ENCODE results near the gene KRTCAP2. TPM values are rescaled to one million over a fixed set of nuclear protein-coding genes. Genes with fewer than 3 reads are reported as not detected.
"Not testable (repeated sequence)": the region's sequence is repeated elsewhere in the genome, so short reads cannot be mapped to it uniquely, and the experiment has no call there.

Gene KRTCAP2
- polyA plus RNA-seq, 2 donors = 161 to 260 TPM

GRCh38 chr1:155200920-155201319, 27.8 kb upstream of the KRTCAP2 start:
- H3K27ac ChIP-seq (ENCODE audit: low read depth in 2 of 2, low read length in 1 of 2) = no peak overlapping the region
- H3K4me1 ChIP-seq (ENCODE audit: control insufficient read depth in 2 of 2, insufficient read depth in 2 of 2, low read length in 1 of 2) = no peaks in the 10 kb centered on the region
- H3K36me3 ChIP-seq (ENCODE audit: control insufficient read depth in 2 of 2, insufficient read depth in 2 of 2, low read length in 1 of 2) = peaks cover 0 to 25% of the 10 kb centered on the region in 2 donors
- H3K4me3 ChIP-seq (ENCODE audit: low read depth in 1 of 2, low read length in 2 of 2) = no peak overlapping the region
- H3K27me3 ChIP-seq (ENCODE audit: control insufficient read depth in 1 of 2, insufficient read depth in 2 of 2, low read length in 2 of 2) = no peaks in the 10 kb centered on the region
- 89 to 90% methylated on average over 5 of the region's 5 CpGs for WGBS, 2 donors
- no peaks in the 10 kb centered on the region for H3K9me3 ChIP-seq (ENCODE audit: control insufficient read depth in 2 of 2, insufficient read depth in 1 of 2, low read depth in 1 of 2, low read length in 1 of 2)

GRCh38 chr1:155199792-155200191, 26.7 kb upstream of the KRTCAP2 start:
- Histone ChIP-seq H3K27me3 (ENCODE audit: control insufficient read depth in 1 of 2, insufficient read depth in 2 of 2, low read length in 2 of 2) (no peaks in the 10 kb centered on the region), H3K27ac (ENCODE audit: low read depth in 2 of 2, low read length in 1 of 2) (no peak overlapping the region), H3K9me3 (ENCODE audit: control insufficient read depth in 2 of 2, insufficient read depth in 1 of 2, low read depth in 1 of 2, low read length in 1 of 2) (no peaks in the 10 kb centered on the region), H3K4me1 (ENCODE audit: control insufficient read depth in 2 of 2, insufficient read depth in 2 of 2, low read length in 1 of 2) (peaks cover 2 to 3% of the 10 kb centered on the region in 2 donors), H3K4me3 (ENCODE audit: low read depth in 1 of 2, low read length in 2 of 2) (no peak overlapping the region), H3K36me3 (ENCODE audit: control insufficient read depth in 2 of 2, insufficient read depth in 2 of 2, low read length in 1 of 2) (peaks cover 0 to 23% of the 10 kb centered on the region in 2 donors)
- WGBS, 2 donors = 82 to 91% methylated on average over 4 of the region's 4 CpGs

GRCh38 chr1:155198547-155198906, 25.4 kb upstream of the KRTCAP2 start:
- peaks cover 2 to 12% of the 10 kb centered on the region in 2 donors for H3K4me1 ChIP-seq (ENCODE audit: control insufficient read depth in 2 of 2, insufficient read depth in 2 of 2, low read length in 1 of 2)
- H3K36me3 ChIP-seq (ENCODE audit: control insufficient read depth in 2 of 2, insufficient read depth in 2 of 2, low read length in 1 of 2) = peaks cover 0 to 23% of the 10 kb centered on the region in 2 donors
- H3K9me3 ChIP-seq (ENCODE audit: control insufficient read depth in 2 of 2, insufficient read depth in 1 of 2, low read depth in 1 of 2, low read length in 1 of 2) = no peaks in the 10 kb centered on the region
- no peak overlapping the region for H3K27ac ChIP-seq (ENCODE audit: low read depth in 2 of 2, low read length in 1 of 2)
- 97 to 99% methylated on average over 3 of the region's 3 CpGs for WGBS, 2 donors
- H3K27me3 ChIP-seq (ENCODE audit: control insufficient read depth in 1 of 2, insufficient read depth in 2 of 2, low read length in 2 of 2) = no peaks in the 10 kb centered on the region
- H3K4me3 ChIP-seq (ENCODE audit: low read depth in 1 of 2, low read length in 2 of 2) = no peak overlapping the region

GRCh38 chr1:155197901-155198546, 24.9 kb upstream of the KRTCAP2 start:
- no peak overlapping the region for H3K27ac ChIP-seq (ENCODE audit: low read depth in 2 of 2, low read length in 1 of 2)
- H3K36me3 ChIP-seq (ENCODE audit: control insufficient read depth in 2 of 2, insufficient read depth in 2 of 2, low read length in 1 of 2) = peaks cover 0 to 23% of the 10 kb centered on the region in 2 donors
- no peak overlapping the region for H3K4me3 ChIP-seq (ENCODE audit: low read depth in 1 of 2, low read length in 2 of 2)
- 90% methylated on average over 15 of the region's 15 CpGs for WGBS, 2 donors
- H3K27me3 ChIP-seq (ENCODE audit: control insufficient read depth in 1 of 2, insufficient read depth in 2 of 2, low read length in 2 of 2) = no peaks in the 10 kb centered on the region
- H3K4me1 ChIP-seq (ENCODE audit: control insufficient read depth in 2 of 2, insufficient read depth in 2 of 2, low read length in 1 of 2) = peaks cover 2 to 12% of the 10 kb centered on the region in 2 donors
- no peaks in the 10 kb centered on the region for H3K9me3 ChIP-seq (ENCODE audit: control insufficient read depth in 2 of 2, insufficient read depth in 1 of 2, low read depth in 1 of 2, low read length in 1 of 2)

GRCh38 chr1:155196893-155197638, 24.0 kb upstream of the KRTCAP2 start:
- H3K4me3 ChIP-seq (ENCODE audit: low read depth in 1 of 2, low read length in 2 of 2) = no peak overlapping the region
- peaks cover 2 to 15% of the 10 kb centered on the region in 2 donors for H3K4me1 ChIP-seq (ENCODE audit: control insufficient read depth in 2 of 2, insufficient read depth in 2 of 2, low read length in 1 of 2)
- peaks cover 0 to 23% of the 10 kb centered on the region in 2 donors for H3K36me3 ChIP-seq (ENCODE audit: control insufficient read depth in 2 of 2, insufficient read depth in 2 of 2, low read length in 1 of 2)
- no peaks in the 10 kb centered on the region for H3K9me3 ChIP-seq (ENCODE audit: control insufficient read depth in 2 of 2, insufficient read depth in 1 of 2, low read depth in 1 of 2, low read length in 1 of 2)
- WGBS, 2 donors = 79 to 87% methylated on average over 20 of the region's 20 CpGs
- H3K27ac ChIP-seq (ENCODE audit: low read depth in 2 of 2, low read length in 1 of 2) = no peak overlapping the region
- H3K27me3 ChIP-seq (ENCODE audit: control insufficient read depth in 1 of 2, insufficient read depth in 2 of 2, low read length in 2 of 2) = no peaks in the 10 kb centered on the region

- Histone ChIP-seq H3K4me3 (ENCODE audit: low read depth in 1 of 2, low read length in 2 of 2) (no peak overlapping the region), H3K36me3 (ENCODE audit: control insufficient read depth in 2 of 2, insufficient read depth in 2 of 2, low read length in 1 of 2) (peaks cover 0 to 21% of the 10 kb centered on the region in 2 donors), H3K9me3 (ENCODE audit: control insufficient read depth in 2 of 2, insufficient read depth in 1 of 2, low read depth in 1 of 2, low read length in 1 of 2) (no peaks in the 10 kb centered on the region), H3K4me1 (ENCODE audit: control insufficient read depth in 2 of 2, insufficient read depth in 2 of 2, low read length in 1 of 2) (peaks cover 4 to 15% of the 10 kb centered on the region in 2 donors), H3K27ac (ENCODE audit: low read depth in 2 of 2, low read length in 1 of 2) (peak overlapping the region in 1 of 2 donors; percentile 36), H3K27me3 (ENCODE audit: control insufficient read depth in 1 of 2, insufficient read depth in 2 of 2, low read length in 2 of 2) (no peaks in the 10 kb centered on the region)
- 78 to 82% methylated on average over 6 of the region's 6 CpGs for WGBS, 2 donors
Measured at GRCh38 chr1:155196103-155196892, 23.2 kb upstream of the KRTCAP2 start.

- H3K4me3 ChIP-seq (ENCODE audit: low read depth in 1 of 2, low read length in 2 of 2) = peak overlapping the region in 1 of 2 donors; percentile 48
- no peaks in the 10 kb centered on the region for H3K27me3 ChIP-seq (ENCODE audit: control insufficient read depth in 1 of 2, insufficient read depth in 2 of 2, low read length in 2 of 2)
- H3K4me1 ChIP-seq (ENCODE audit: control insufficient read depth in 2 of 2, insufficient read depth in 2 of 2, low read length in 1 of 2) = peaks cover 4 to 15% of the 10 kb centered on the region in 2 donors
- 20 to 27% methylated on average over 21 to 27 of the region's 27 CpGs for WGBS, 2 donors
- peaks cover 0 to 18% of the 10 kb centered on the region in 2 donors for H3K36me3 ChIP-seq (ENCODE audit: control insufficient read depth in 2 of 2, insufficient read depth in 2 of 2, low read length in 1 of 2)
- peak overlapping the region; percentile 53 to 98 for H3K27ac ChIP-seq (ENCODE audit: low read depth in 2 of 2, low read length in 1 of 2)
- H3K9me3 ChIP-seq (ENCODE audit: control insufficient read depth in 2 of 2, insufficient read depth in 1 of 2, low read depth in 1 of 2, low read length in 1 of 2) = no peaks in the 10 kb centered on the region
Measured at GRCh38 chr1:155195201-155196102, 22.3 kb upstream of the KRTCAP2 start.

DNA sequence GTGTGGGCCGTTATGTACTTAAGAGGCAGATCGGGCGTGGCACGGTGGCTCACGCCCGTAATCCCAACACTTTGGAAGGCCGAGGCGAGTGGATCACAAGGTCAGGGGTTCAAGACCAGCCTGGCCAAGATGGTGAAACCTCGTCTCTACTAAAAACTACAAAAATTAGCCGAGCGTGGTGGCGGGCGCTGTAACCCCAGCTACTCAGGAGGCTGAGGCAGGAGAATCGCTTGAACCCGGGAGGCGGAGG, 20.8 kb upstream of the KRTCAP2 start:
- WGBS, 2 donors = 3% methylated on average over 16 of the region's 16 CpGs
- Histone ChIP-seq H3K36me3 (ENCODE audit: control insufficient read depth in 2 of 2, insufficient read depth in 2 of 2, low read length in 1 of 2) (peaks cover 0 to 18% of the 10 kb centered on the region in 2 donors), H3K4me1 (ENCODE audit: control insufficient read depth in 2 of 2, insufficient read depth in 2 of 2, low read length in 1 of 2) (peaks cover 4 to 15% of the 10 kb centered on the region in 2 donors), H3K27ac (ENCODE audit: low read depth in 2 of 2, low read length in 1 of 2) (peak overlapping the region; percentile 98), H3K4me3 (ENCODE audit: low read depth in 1 of 2, low read length in 2 of 2) (peak overlapping the region; percentile 48 to 52)
- not testable (repeated sequence) for H3K27me3 ChIP-seq (ENCODE audit: control insufficient read depth in 1 of 2, insufficient read depth in 2 of 2, low read length in 2 of 2); H3K9me3 ChIP-seq (ENCODE audit: control insufficient read depth in 2 of 2, insufficient read depth in 1 of 2, low read depth in 1 of 2, low read length in 1 of 2)

All from esophagus (tissue), 2 donors.